Stimulated activated naive CD4-positive, alpha-beta T cell treated with Interleukin-2 at 50 U/mL for 16 hours (primary cell): ENCODE data around the gene OR5M8.

Experiments used
- DNase-seq: peaks from one replicate; lab custom pipeline; 2025; lab: John Stamatoyannopoulos, UW

The OR5M8 gene

DNA sequence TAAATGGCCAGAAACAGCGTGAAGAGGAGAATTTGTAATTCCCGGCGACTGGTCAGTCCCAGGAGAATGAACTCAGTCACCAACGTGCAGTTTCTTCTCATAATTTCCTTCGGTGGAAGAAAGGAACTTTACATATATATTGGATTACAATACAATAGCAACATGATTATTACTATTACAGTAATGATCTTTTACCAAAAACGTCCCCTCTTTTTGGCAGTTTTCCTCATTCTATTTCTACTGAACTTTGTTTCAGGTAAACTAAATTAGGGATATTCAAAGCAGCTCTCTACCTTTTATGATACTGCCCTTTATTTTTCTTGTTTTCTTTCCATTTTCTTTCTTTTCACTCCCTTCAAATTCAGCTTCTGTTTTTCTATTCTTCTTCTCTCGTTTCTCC is at the start of gene OR5M8:
Gene OR5M8, minus strand, starts transcription at position 101 of the 400 bp plus-strand sequence. Its CDS starts 0 bp downstream, at position 101.
- DNase-seq: no peak

DNA sequence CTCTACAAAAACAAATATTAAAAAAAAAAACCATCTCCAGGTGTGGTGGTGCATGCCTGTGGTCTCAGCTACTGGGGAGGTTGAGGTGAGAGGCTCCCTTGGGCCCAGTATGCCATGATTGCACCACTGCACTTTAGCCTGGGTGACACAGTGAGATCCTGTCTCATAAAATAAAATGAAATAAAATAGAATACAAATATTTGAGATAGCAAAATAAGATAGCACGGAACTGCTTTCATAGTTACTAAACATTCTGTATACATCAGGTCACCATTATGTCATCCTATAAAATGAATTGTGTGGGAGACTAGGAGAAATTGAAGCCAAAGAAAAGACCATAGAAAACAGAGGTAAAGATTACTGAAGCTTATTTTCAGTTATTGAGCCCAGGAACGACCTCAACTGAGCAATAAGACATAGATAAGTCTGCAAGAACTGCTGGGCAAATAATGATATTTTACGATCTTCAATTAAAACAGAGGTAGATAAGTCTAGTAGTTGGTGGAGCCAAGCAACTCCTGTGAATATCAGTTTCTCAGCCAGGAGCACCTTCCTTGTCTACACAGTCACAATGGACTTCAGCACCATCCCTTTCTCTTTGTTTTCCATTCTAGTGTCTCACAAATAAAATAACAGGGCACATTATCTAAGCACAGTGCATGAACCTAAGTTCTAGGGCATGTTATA is 42.0 kb upstream of the OR5M8 start:
- DNase-seq: no peak

DNA sequence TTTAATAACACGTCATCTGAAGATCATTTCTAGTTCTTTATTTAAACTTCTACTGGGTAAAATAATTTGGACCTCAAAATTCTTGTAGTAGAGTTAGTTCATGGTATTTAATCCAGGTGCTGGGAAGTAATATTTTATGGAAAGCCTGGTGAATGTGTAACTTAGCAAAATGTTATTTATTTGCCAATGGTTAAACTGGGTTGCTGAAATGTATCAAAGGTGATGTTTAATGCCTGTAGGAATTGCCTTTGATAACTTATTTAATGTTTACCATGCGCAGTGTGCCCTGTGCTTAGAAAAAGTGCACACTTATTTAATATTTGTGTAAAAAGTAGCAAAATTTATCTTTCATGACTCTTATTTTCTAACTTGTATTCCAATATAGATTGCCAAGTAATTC is 40.7 kb upstream of the OR5M8 start:
- no peak for DNase-seq

DNA sequence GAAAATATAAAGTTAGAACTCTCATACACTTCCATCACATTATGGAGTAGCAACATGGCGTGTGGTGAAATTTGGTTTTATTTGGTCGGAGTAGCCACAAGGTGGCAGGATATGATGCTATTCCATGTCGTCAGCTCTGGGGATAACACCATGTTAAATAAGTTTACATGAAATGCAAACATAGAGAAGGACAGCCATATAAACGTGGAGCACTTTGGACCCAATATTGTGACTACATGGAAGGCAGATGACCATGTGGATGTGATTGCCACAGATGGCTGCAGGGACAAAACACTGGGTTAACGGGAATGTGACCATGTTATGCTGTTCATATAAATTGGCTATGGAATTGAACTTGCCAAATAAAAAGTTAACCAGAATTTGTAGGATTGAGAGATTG is 30.8 kb upstream of the OR5M8 start:
- DNase-seq: no peak

- DNase-seq: no peak
Observed at GRCh38 chr11:56513280-56513679, 22.1 kb upstream of the OR5M8 start.

- DNase-seq: no peak
Observed at GRCh38 chr11:56509439-56509838, 18.3 kb upstream of the OR5M8 start.

DNA sequence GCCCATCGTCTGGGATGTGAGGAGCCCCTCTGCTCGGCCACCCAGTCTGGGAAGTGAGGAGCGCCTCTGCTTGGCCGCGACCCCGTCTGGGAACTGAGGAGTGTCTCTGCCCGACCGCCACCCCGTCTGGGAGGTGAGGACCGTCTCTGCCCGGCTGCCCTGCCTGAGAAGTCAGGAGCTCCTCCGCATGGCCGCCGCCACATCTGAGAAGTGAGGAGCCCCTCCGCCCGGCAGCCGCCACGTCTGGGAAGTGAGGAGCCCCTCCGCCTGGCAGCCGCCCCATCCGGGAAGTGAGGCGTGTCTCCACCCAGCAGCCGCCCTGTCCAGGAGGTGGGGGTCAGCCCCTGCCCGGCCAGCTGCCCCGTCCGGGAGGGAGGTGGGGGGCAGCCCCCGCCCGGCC is 5.8 kb upstream of the OR5M8 start:
- no peak for DNase-seq

- DNase-seq: no peak
Observed at GRCh38 chr11:56495117-56495516, 3.9 kb upstream of the OR5M8 start.

- no peak for DNase-seq
Observed at GRCh38 chr11:56486801-56487200, 4.4 kb downstream of the OR5M8 start.

- DNase-seq: no peak
Observed at GRCh38 chr11:56474729-56475235, 16.4 kb downstream of the OR5M8 start.

- no peak for DNase-seq
Observed at GRCh38 chr11:56473252-56473651, 17.9 kb downstream of the OR5M8 start, which contains the start of gene OR5M3. Gene OR5M3 (minus strand): TSS chr11:56473352. CDS start chr11:56470497, 2,855 bp downstream.

DNA sequence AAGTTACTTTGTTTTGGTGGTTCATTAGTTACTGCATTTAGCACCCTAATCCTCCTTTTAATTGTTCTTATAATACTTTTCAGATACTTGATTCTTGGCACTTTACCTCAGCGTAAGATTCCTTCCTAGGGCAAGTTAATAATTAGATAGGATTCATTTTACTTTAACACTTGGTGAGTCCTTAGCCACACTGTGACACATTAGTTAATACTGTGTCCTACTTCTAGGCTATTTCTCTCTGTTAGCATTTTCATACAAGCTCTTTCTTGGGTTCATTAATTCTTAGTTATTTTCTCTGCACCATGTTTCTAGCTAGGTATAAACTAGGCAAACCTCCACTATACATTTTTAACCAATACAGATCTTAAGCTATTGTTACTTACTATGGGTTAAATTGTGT is 34.1 kb downstream of the OR5M8 start:
- DNase-seq: no peak

DNA sequence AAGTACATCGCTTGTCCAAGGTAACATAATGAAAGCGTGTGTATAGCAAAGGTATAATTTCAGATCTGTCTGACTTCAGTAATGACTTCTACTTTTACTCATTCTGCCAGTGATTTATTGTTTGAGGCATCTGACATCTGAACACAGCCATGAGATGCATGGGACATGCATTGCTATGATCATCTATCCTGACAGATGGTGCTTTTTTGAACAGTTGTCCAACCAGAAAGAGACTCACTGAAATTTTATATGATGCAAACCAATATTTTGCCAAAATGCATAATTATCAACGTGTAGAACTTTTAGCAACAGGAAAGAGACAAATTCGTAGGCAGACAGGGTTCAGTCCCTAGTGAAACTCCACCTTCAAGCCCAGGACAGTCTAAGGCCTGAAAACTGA is 37.6 kb downstream of the OR5M8 start:
- DNase-seq: no peak
